Activated gamma-delta T cell (primary cell): ENCODE results near the gene SYT3.

Experiments
- DNase-seq: peaks from one replicate; lab custom pipeline; 2025; lab: John Stamatoyannopoulos, UW

Gene SYT3

GRCh38 chr19:50661766-50662650 is 22.3 kb upstream of the SYT3 start:
- no peak for DNase-seq

- DNase-seq: no peak
Observed at GRCh38 chr19:50661023-50661422, 21.3 kb upstream of the SYT3 start.

- DNase-seq: no peak
Observed at GRCh38 chr19:50660088-50660366, 20.3 kb upstream of the SYT3 start.

- no peak for DNase-seq
Observed at GRCh38 chr19:50659318-50660087, 19.8 kb upstream of the SYT3 start.

GRCh38 chr19:50658441-50659317 is 19.0 kb upstream of the SYT3 start:
- no peak for DNase-seq

GRCh38 chr19:50657712-50658440 is 18.2 kb upstream of the SYT3 start:
- DNase-seq: peak; percentile 52

GRCh38 chr19:50657222-50657669 is 17.6 kb upstream of the SYT3 start:
- DNase-seq: no peak

GRCh38 chr19:50654882-50655281 is 15.2 kb upstream of the SYT3 start:
- no peak for DNase-seq

GRCh38 chr19:50652722-50653121 is 13.0 kb upstream of the SYT3 start:
- no peak for DNase-seq

- DNase-seq: no peak
Observed at GRCh38 chr19:50651174-50651573, 11.5 kb upstream of the SYT3 start.

GRCh38 chr19:50649433-50650391 is 10.0 kb upstream of the SYT3 start, which contains the start of gene C19orf81:
C19orf81 (plus strand) TSS chr19:50649445; CDS start chr19:50649445, 0 bp downstream.
- no peak for DNase-seq

GRCh38 chr19:50648659-50649058 is 9.0 kb upstream of the SYT3 start:
- no peak for DNase-seq

GRCh38 chr19:50647879-50648615 is 8.4 kb upstream of the SYT3 start:
- DNase-seq: no peak

GRCh38 chr19:50646074-50646807 is 6.6 kb upstream of the SYT3 start:
- no peak for DNase-seq

GRCh38 chr19:50645107-50645506 is 5.4 kb upstream of the SYT3 start:
- no peak for DNase-seq

GRCh38 chr19:50644315-50644915 is 4.7 kb upstream of the SYT3 start:
- no peak for DNase-seq

GRCh38 chr19:50640368-50640767 is 687 bp upstream of the SYT3 start:
- DNase-seq: no peak

- no peak for DNase-seq
Observed at GRCh38 chr19:50638600-50638999, 1.1 kb downstream of the SYT3 start.
